HG03457 (cell line): ENCODE measurements around the gene PHACTR3.

Source experiments
- ATAC-seq: cut with Tn5 transposase; IDR thresholded peaks from one replicate; pipeline ENCODE4 v1.9.1; 2021; ENCODE audit warnings: moderate number of reproducible peaks; ENCODE audit not compliant: unreplicated experiment

PHACTR3 gene

DNA sequence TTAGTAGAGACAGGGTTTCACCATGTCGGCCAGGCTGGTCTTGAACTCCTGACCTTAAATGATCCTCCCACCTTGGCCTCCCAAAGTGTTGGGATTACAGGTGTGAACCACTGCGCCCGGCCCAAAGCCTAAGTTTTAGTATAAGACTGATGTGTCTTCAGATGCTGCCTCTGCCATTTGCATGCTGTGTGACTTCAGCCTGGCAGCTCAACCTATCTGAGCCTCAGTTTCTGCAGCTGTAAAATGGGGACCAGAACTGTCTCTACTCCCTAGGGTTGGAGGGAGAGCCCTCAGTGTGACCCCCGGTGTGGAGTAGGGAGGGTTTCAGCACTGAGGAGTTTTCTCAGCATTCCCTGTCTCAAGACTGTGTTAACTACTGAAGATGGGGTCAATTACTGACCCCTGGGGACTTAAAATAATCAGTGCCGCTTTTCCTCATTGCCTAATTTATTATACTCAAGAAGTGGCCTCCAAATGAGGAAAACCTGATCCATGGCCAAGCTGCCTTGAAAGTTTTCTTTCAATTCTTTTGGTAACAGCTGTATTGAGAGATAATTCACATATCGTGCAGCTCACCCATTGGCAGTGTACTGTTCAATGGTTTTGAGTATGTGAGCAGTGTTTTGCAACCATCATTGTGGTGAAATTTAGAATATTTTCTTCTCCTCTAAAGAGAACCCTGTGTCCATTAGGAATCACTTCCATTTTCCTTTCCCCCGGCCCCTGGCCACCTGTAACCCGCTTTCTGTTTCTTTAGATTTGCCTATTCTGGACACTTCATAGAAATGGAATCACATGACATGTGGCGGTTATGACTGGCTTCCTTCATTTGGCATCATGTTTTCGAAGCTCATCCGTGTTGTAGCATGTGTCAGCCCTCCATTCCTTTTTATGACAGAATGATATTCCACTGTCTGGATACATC lies 64.8 kb downstream of the PHACTR3 start:
- no peak for ATAC-seq

DNA sequence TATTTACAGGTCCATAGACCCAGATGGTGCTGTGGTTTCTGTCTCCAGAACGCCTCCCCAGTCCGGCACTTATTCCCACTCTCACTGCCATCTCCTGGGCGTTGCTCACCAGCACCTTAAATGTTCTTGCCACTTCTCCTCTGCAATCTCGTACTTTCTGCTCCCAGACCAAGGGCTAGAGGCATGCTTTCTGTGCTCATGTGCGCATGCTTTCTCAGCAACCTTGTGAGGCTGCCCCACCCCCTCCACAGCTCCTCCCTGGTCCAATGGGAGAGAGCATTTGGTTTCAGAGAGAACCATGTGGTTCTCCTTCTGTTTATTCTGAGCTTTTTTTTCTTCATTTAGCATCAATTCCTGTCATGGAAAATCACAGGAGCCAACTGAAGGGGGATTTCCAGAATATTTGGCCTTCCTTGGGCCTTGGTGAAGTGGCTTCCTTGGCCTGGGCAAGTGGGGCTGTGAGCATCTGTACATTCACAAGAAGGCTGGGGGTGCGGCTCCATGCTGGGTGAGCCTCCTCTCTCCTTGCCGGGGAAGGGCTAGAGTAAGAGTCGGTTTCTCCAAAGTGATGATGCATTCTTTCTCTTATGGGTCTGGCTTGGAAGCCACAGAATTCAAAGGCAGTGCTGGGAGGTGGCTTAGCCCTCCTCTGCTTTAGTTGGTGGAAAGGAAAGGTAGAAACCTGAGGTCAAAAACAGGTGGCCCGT lies 66.6 kb downstream of the PHACTR3 start:
- ATAC-seq: no peak

DNA sequence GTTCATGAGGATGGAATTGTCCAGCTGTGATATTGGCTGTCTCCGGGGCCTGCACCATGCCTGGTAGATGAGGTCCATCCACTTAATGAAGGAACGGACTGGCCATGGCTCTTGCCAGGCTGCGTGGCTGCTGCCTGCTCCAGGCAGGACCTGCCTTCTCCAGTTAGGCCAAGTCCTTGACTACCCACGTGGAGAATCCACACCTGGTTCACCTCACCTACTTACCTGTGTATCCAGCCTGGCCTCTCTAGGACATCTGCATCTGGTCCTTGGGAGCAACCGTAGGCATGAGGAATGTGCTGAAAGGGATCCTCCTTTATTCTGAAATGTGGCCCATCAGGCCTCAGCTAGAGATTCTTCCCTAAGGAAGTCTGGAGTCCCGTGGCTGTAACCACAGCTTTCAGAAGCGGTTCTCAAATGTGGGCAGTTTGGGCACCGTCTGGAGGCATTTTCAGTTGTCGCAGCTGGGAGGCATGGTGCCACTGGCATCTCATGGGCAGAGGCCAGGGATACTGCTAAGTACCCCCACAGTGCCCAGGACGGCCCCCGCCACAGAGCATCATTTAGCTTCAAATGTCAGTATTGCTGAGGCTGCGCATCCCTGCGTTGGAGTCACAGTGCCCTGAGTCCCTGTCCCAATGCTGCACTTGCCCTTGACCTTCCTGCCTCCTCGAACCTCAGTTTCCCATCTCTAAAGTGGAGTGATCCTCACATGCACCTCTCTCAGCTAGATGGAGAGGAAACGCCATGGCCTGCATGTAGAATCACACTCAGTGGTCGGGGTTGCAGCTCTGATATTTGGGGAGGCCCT lies 67.5 kb downstream of the PHACTR3 start:
- no peak for ATAC-seq

DNA sequence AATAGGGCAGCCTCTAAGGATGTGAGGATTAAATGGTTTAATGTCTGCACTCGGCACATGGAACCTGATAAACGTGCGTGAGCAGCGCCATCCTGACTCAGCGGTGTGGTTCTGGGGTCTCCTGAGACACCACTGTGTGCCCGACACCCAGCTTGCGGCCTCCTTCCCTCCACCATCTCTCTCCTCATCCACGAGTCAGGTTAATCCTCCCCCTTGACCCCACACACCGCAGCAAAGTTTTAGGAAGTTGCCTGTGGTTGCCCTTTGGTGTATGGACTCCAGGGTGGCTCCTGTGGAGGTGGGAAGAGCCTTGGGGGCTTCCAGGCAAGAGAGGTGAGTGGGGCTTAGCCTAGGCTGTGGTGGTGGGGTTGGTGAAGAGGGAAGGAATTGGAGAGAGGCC lies 68.2 kb downstream of the PHACTR3 start:
- no peak for ATAC-seq

DNA sequence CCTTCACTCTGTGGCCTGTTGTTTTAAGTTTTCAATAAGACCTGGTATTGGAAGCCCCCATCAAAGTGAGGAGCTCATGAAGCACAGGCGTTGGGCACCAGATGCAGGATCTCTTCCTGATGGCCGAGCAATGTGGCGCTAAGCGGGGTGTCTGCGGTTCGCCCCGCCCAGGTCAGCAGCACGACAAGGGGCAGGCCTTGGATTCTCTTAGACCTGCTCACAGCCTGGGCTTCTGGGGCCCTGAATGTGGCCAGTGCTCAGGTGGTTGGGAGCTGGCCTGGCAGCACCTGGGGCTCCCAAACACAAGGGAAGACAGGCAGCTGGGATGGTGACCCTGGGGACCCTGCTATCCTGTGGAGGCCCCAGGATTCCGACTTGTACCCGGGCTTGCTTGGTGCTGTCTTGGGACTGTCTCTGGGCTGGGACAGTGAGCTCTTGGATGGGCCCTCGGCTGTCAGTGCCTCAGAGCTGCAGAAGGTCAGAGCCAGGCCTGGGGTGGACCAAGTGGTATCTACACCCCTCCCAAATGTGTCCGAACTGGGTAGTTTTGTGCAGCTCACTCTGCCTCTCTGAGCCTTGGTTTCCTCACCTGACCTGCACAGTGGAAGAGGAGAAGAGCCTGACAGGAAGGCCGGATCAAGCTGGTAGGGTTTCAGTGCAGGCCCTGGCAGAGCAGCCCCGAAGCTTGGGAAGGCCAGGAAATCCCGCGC lies 69.1 kb downstream of the PHACTR3 start:
- no peak for ATAC-seq

DNA sequence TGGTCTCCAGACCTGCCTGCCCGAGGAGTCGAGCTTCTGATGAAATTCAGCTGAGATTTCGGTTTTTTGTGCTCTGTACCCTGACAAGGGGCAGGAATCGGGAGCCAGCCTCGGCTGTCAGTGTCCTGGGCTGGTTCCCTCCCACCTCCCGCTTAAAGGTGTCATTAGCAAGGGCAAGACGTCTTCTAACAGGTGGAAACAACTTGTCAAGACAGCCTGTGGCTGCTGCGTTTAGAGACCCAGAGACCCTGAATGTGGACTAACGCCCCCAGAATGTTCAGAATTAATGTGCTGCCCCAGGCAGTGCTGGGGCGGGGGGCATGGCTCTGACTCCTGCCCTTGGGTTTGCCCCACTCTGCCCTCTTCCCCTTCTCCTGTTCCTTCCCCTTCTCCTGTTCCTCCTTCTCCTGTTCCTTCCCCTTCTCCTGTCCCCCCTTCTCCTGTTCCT lies 69.7 kb downstream of the PHACTR3 start:
- ATAC-seq: no peak

DNA sequence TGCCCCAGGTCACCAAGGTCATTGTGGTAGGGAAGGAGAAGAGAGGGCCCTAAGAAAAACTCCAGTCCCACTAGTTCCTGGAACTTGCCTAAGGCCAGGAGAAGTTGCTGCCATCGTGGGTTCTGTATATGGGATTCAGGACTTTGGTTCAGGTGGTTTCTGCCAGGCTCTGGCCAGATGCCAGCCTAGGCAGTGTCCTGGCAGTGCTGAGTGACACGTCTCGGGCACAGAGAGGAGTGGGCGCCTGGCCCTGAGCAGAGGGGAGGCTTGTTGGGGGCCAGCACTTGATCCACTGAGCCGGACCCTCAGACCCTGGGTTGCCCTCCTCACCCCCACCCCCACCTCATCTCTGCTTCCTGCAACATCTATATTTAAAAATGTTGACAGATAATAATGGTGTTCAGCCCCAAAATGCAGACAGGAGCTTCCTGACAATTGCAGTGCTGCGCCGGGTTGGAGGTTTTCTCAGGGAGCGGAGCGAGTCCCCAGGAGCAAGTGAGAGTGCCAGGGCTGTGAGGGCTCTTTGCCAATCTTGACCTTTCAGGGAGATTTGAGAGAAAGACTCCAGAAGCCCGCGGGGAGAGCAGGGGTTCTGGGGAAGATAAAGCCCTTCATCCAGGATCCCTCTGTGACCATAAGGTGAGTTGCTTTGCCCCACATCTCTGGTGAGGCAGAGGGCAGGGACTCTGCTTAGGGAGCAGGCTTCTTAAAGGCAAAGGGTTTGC lies 71.9 kb downstream of the PHACTR3 start:
- no peak for ATAC-seq

DNA sequence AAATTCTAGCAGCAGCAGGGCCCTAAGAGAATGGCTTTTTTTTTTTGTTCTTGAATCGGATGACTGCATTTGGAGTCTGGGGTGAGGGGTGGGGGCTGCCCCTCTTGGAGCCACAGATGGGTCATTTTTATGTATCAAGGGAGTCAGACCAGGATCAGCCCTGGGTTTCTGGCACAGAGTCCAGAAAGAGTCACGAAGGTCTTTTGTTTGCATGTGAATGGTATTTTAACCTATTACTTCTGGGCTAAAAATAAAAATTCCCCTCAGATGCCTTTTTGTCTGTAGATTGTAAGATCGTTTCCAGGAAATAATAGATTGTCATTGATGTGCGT lies 72.5 kb downstream of the PHACTR3 start:
- ATAC-seq: no peak

DNA sequence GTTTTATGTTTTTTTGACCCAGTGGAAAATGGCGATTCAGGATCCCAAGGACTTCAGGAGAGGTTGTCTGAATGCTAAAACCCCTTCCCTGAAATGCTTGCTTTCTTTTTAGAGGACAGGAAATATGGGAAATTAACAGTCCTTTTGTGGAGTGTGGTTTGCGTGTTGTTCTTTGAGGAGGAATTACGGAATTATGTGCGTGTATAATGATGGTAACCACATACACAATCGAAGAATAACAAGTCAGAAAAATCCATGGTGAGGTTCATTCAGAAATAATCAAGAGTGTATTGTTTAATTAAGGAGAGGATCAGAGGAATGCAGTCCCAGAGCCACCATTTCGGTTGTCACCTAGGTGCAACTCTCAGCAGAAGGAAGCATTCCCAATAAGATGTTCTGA lies 73.2 kb downstream of the PHACTR3 start:
- no peak for ATAC-seq

DNA sequence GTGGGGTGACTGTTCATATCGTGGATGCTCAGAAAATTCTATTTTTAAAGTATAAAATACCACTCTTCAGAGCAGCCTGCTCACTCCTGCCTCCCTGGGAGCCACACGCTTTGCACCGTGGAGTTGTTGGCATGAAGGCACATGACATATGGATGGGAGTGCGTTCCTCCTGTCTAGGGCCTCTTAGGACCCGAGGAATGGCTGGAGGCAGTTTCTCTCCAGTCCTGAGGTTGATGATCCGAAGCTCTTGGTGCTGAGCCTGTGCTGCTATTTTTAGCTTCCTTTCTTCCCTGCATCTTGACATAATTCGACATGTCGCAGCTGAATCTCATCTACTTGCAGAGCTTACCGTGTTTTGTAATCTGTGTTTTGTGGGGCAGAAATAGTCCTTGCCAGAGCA lies 73.9 kb downstream of the PHACTR3 start:
- ATAC-seq: no peak

DNA sequence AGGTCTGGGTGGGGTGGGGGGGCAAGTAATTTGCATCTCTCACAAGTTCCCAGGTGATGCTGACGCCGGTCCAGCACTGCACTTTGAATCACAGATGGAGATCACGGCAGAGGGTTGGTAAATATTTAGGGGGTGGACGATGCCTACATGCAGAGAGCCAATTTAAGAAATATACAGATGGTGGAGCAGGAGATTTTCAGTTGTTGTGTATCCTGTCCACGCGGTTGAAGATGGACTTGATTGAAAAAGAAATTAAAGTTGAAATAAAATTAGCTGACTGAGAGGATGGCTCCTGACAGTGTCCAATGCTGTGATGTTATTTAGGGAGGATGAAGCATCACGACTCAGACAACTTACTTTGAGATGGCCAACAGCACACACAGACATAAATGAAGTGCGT lies 74.6 kb downstream of the PHACTR3 start:
- ATAC-seq: no peak

DNA sequence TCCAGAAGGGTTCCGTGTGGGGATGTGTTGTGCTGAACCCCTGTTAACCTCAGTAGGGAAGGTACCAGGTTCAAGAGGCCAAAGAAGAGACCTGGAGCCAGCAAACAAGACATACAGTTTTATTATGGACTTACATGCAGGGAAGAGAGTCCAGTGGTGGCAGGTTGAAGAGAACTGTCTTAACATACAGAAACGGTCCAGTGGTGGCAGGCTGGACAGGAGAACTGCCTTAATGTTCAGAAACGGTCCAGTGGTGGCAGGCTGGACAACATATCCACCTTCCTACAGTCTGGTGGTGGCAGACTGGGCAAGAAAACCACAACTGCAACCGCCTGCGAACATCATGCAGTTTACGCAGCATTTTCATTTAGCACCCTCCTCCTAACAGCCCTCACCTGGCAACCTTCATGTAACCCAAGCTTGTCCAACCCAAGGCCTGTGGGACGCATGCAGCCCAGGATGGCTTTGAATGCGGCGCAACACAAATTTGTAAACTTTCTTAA lies 75.9 kb downstream of the PHACTR3 start:
- no peak for ATAC-seq

DNA sequence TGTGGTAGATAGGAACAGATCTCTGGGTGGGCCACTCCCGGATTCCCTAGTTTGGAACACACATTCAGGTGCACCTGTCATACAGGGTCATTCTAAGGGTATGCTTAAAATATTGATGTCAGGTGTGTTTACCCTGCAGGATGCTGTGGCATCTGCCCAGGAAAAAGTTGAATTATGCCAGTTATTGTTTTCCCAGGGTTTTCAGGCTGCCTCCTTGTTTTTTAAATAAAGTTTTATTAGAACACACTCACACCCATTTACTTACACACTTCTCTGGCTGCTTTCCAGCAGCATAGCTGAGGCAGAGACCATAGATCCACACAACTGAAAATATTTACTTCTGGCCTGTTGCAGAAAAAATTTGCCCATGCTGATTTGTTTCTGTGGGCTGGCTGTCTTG lies 76.5 kb downstream of the PHACTR3 start:
- no peak for ATAC-seq

DNA sequence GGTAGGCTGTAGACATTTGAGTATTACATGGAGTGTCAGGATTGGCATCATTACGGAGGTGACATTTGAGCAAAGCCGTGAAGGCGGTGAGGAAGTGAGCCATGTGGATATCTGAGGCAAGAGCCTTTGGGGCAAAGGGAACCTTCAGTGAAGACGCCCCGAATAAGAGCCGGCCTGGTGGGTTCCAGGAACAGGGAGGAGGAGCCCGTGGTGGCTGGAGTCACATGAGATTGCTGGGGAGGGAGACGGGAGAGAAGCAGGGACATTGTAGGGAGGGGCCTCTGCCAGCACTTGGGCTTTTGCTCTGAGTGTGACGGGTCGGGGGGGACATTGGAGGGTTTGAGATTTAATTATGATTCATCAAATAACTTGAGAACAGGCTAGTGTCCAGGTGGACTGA lies 78.3 kb downstream of the PHACTR3 start:
- ATAC-seq: no peak

DNA sequence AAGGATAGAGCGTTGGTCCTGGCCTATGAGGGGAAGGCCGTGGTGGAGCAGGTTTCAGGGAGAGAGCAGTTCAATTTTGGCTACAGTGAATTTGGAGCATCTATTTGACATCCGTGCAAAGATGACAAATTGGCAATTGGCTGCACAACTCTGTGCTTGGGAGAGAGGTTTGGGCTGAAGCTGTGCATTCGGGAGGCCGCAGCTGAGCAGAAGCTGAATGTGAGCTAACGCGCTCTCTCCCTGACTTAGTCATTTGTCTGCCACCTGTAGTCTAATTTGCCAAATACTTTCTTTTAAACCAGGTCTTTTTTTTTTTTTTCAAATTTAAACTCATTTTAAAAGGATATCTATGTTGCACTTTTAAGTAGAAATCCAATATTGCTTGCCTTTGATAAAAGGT lies 78.8 kb downstream of the PHACTR3 start:
- ATAC-seq: no peak

DNA sequence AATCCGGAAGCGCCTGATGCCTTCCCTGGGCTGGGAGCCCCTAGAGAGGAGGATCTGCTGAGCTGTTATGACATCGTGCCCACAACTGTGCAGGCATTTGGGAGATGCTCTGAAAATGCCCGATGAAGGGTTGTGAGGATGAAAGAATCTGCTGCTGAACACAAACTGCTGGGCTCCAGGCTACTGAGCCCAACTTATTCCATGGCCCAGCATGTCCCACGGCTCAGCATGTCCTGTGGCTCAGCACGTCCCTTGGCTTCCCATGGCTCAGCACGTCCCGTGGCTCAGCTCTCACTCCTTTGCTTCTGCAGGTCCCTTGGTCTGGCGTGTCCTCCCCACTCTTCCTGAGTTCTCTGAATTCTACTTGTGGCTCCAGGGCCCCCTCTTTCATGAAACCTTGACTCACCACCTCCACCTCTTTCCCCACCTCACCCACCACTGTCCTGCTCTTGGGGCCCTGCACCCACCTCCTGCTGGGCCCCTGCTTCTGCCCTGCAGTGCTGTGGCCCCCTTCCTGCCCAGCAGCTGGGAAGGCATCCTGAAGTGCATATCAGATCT lies 80.4 kb downstream of the PHACTR3 start:
- no peak for ATAC-seq

DNA sequence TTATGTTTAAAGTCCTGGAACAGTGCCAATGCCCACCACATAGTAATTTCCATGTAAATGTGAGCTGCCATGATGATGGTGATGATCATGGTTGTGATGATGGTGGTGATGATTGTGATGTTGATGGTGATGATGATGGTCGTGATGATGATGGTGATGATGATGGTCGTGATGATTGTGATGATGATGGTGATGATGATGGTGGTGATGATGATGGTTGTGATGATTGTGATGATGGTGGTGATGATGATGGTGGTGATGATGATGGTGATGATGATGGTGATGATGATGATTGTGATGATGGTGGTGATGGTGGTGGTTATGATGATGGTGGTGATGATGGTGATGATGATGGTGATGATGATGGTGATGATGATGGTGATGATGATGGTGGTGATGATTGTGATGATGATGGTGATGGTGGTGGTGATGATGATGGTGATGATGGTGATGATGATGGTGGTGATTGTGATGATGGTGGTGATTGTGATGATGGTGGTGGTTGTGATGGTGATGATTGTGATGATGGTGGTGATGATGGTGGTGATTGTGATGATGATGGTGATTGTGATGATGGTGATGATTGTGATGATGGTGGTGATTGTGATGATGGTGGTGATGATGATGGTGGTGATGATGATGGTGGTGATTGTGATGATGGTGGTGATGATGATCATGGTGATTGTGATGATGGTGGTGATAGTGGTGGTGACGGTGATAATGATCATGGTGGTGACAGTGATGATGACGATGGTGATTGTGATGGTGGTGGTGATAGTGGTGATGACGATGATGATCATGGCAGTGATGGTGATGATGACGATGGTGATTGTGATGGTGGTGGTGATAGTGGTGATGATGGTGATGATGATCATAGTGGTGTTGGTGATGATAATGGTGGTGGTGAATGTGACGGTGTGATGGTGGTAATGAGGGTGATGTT lies 82.3 kb downstream of the PHACTR3 start:
- ATAC-seq: no peak

DNA sequence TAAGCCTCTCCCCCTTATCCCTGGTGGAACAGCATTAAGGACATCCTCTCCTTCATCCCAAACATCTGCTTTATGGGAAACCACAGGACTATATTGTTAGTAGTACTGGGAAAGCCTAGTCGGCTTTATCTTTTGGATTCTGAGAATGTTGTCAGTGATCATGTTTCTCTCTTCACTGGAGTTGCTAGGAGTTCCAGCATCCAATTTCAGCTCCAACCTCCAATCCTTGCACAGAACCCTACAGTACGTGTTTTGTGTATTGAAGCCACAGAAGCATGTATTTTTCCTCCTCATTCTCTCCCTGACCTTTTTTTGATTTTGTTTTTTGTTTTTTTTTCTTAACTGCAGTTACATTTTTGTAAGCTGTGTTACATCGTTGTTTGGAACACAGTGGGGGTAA lies 84.0 kb downstream of the PHACTR3 start:
- ATAC-seq: no peak

DNA sequence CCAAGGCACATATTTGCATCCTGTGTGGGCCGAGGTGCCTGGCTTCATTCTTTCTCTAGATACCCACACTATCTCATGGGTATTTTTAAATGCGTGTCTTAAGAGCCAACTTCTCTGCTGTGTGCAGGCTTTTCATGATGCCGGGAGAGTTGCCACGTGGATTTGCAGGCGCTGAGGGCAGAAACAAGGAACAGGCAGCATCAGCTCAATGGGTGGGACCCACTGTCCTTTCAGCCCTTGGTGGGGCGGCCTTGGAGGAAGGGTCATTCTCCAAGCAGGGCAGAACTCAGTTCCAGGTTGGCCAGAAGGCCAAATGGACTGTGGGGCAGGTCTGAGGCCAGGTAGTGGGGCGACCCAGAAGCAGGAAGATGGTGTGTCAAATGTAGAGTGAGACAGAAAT lies 84.7 kb downstream of the PHACTR3 start:
- ATAC-seq: no peak
